SU-DHL-6 (cell line): ENCODE data around the gene SLC16A5.

Experiments
- H2AFZ ChIP-seq: fragments of 200-600 bp; sonication (generic); 2 replicates; pipeline ENCODE4 v1.6.1; 2014; ENCODE audit warnings: low read depth, mild to moderate bottlenecking, moderate library complexity, mixed read lengths, antibody characterized with exemption, low read length; ENCODE audit not compliant: severe bottlenecking
- H3F3A ChIP-seq: fragments of 200-600 bp; shearing (Covaris generic); 2 replicates; pipeline ENCODE4 v1.6.0; 2016; ENCODE audit warnings: antibody characterized with exemption, mild to moderate bottlenecking; ENCODE audit not compliant: insufficient read depth
- H3K27ac ChIP-seq: fragments of 200-600 bp; sonication (generic); 2 replicates; pipeline ENCODE4 v1.5.1; 2016; ENCODE audit warnings: low read depth, mild to moderate bottlenecking, low read length, moderate library complexity, mixed read lengths
- H3K27me3 ChIP-seq: fragments of 200-600 bp; sonication (generic), shearing (Covaris generic); 2 replicates; pipeline ENCODE4 v1.6.0; 2014; ENCODE audit warnings: mild to moderate bottlenecking, low read length
- H3K36me3 ChIP-seq: fragments of 200-600 bp; sonication (generic); 2 replicates; pipeline ENCODE4 v1.6.1; 2014; ENCODE audit warnings: mild to moderate bottlenecking, low read length, mixed read lengths
- H3K4me2 ChIP-seq: fragments of 300-600, 200-600 bp; shearing (Covaris generic), sonication (generic); 2 replicates; pipeline ENCODE4 v1.6.0; 2014; ENCODE audit warnings: low read length, low read depth, mild to moderate bottlenecking; ENCODE audit not compliant: poor library complexity, severe bottlenecking
- H3K4me3 ChIP-seq: fragments of 200-600 bp; sonication (generic); 2 replicates; pipeline ENCODE4 v1.5.1; 2014; ENCODE audit warnings: antibody characterized with exemption, low read length, mild to moderate bottlenecking, mixed read lengths; ENCODE audit not compliant: insufficient read depth, poor library complexity, severe bottlenecking
- H3K79me2 ChIP-seq: fragments of 200-600 bp; sonication (generic); 2 replicates; pipeline ENCODE4 v1.6.1; 2014; ENCODE audit warnings: mild to moderate bottlenecking, low read length, moderate library complexity; ENCODE audit not compliant: insufficient read depth
- H3K9ac ChIP-seq: fragments of 200-600 bp; sonication (generic); 2 replicates; pipeline ENCODE4 v1.7.0; 2014; ENCODE audit warnings: mild to moderate bottlenecking, low read length
- H3K9me2 ChIP-seq: fragments of 200-600 bp; sonication (generic); replicated peaks from 2 replicates; pipeline ENCODE4 v1.6.1; 2014; ENCODE audit warnings: low read length; ENCODE audit not compliant: insufficient read depth
- H3K9me3 ChIP-seq: fragments of 200-600 bp; sonication (generic); 2 replicates; pipeline ENCODE4 v1.6.1; 2014; ENCODE audit warnings: low read length, mixed read lengths; ENCODE audit not compliant: insufficient read depth
- H4K20me1 ChIP-seq: fragments of 200-600 bp; sonication (generic); 2 replicates; pipeline ENCODE4 v1.6.1; 2014; ENCODE audit warnings: low read depth, mild to moderate bottlenecking, antibody characterized with exemption, low read length, moderate library complexity, mixed read lengths
- EZH2phosphoT487 ChIP-seq: fragments of 200-600 bp; sonication (generic), shearing (Covaris generic); conservative IDR thresholded peaks from 2 replicates; pipeline ENCODE4 v1.6.1; 2018; ENCODE audit warnings: mild to moderate bottlenecking, antibody characterized with exemption, low read length, moderate library complexity, mixed read lengths
- TF ChIP-seq, protein P1 (sequence below): fragments of 200-600 bp; sonication (generic); IDR thresholded peaks from one replicate; pipeline ENCODE4 v1.5.1; 2017; ENCODE audit warnings: antibody characterized with exemption, mild to moderate bottlenecking, low read length, moderate library complexity; ENCODE audit not compliant: insufficient read depth, poor library complexity, severe bottlenecking

SLC16A5 gene

DNA sequence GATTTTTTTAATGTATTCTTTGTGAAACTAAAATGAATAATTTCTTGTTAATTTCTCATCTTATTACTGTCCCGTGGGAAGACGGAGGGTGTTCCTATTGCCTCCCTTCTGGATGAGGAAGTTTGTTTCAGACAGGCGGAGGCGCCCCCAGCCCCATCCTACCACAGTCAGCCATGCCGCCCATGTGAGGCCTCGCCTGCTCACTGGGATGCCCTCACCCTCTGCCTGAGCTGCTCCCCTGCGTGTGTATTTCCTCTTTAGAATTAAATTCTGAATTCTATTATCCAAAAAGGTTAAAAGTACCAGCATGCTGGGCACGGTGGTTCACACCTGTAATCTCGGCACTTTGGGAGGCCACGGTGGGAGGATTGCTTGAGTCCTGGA lies 26.7 kb upstream of the SLC16A5 start:
- Histone ChIP-seq H3K4me3 (no peak overlapping the region), H3K9me3 (no peaks in the 10 kb centered on the region), H3K9ac (no peak overlapping the region), H3K4me2 (no peak overlapping the region), H3K27ac (no peak overlapping the region), H3K27me3 (no peaks in the 10 kb centered on the region), H3K79me2 (no peaks in the 10 kb centered on the region), H3K9me2 (no peaks in the 10 kb centered on the region), H3K36me3 (0 out of 2 replicates have a peak, but pooled peaks cover 2% of the 10 kb centered on the region), H2AFZ (no peak overlapping the region), H3F3A (no peaks in the 10 kb centered on the region), H4K20me1 (no peaks in the 10 kb centered on the region)
- TF ChIP-seq, protein P1, sequence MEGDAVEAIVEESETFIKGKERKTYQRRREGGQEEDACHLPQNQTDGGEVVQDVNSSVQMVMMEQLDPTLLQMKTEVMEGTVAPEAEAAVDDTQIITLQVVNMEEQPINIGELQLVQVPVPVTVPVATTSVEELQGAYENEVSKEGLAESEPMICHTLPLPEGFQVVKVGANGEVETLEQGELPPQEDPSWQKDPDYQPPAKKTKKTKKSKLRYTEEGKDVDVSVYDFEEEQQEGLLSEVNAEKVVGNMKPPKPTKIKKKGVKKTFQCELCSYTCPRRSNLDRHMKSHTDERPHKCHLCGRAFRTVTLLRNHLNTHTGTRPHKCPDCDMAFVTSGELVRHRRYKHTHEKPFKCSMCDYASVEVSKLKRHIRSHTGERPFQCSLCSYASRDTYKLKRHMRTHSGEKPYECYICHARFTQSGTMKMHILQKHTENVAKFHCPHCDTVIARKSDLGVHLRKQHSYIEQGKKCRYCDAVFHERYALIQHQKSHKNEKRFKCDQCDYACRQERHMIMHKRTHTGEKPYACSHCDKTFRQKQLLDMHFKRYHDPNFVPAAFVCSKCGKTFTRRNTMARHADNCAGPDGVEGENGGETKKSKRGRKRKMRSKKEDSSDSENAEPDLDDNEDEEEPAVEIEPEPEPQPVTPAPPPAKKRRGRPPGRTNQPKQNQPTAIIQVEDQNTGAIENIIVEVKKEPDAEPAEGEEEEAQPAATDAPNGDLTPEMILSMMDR, result no peak
- TF ChIP-seq EZH2phosphoT487, result no peak

DNA sequence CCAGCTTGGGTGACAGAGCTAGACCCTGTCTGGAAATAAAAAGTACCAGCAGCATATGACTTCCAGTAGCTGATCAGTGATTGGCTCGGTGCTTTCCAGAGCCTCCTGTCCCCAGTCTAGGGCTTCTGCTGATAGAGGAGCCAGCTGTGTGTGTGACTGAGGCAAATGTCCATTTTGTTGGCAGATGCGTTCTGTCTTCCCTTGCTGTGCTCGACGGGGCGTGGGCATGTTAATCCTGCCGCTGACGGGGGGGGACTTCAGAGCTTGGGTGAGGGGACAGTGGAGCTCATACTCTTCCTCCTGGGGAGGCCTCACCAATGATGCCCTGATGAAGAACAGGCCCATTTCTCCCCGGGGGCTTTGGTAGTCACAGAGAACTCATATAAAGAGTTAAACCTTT lies 26.1 kb upstream of the SLC16A5 start:
- Histone ChIP-seq H3F3A (no peaks in the 10 kb centered on the region), H3K4me2 (no peak overlapping the region), H3K36me3 (0 out of 2 replicates have a peak, but pooled peaks cover 2% of the 10 kb centered on the region), H4K20me1 (no peaks in the 10 kb centered on the region), H3K9me3 (no peaks in the 10 kb centered on the region), H3K27ac (no peak overlapping the region), H3K79me2 (no peaks in the 10 kb centered on the region), H3K9me2 (no peaks in the 10 kb centered on the region), H2AFZ (no peak overlapping the region), H3K9ac (no peak overlapping the region), H3K27me3 (no peaks in the 10 kb centered on the region), H3K4me3 (no peak overlapping the region)
- no peak for TF ChIP-seq EZH2phosphoT487
- TF ChIP-seq, protein P1, result no peak

DNA sequence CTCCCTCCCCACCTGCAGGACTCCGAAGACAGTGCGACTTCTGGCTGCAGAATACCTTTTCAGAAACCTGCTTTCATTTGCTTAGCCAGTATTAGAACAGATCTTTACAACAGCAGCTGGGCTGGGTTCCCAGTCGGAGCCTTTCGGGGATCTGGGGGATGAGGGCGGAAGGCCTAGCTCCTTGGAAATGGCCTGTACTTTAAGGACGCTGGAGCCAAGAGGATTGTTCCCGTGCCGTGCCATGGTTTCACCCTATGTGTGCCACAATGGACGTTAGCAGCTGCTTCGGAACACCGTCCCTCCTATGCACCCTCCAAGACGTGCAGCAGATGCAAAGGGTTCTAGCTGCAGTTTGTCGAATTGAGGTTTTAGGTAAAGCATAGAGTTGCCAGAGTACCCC lies 24.6 kb upstream of the SLC16A5 start:
- no peaks in the 10 kb centered on the region for H3K79me2 ChIP-seq
- no peaks in the 10 kb centered on the region for H3K9me2 ChIP-seq
- H3K9ac ChIP-seq, result no peak overlapping the region
- TF ChIP-seq EZH2phosphoT487, result no peak
- TF ChIP-seq, protein P1, result no peak
- H3K36me3 ChIP-seq, result 0 out of 2 replicates have a peak, but pooled peaks cover 2% of the 10 kb centered on the region
- H3K27ac ChIP-seq, result no peak overlapping the region
- no peaks in the 10 kb centered on the region for H3F3A ChIP-seq
- H3K9me3 ChIP-seq, result no peaks in the 10 kb centered on the region
- H2AFZ ChIP-seq, result no peak overlapping the region
- no peak overlapping the region for H3K4me3 ChIP-seq
- H3K4me2 ChIP-seq, result no peak overlapping the region
- H3K27me3 ChIP-seq, result no peaks in the 10 kb centered on the region
- H4K20me1 ChIP-seq, result no peaks in the 10 kb centered on the region

DNA sequence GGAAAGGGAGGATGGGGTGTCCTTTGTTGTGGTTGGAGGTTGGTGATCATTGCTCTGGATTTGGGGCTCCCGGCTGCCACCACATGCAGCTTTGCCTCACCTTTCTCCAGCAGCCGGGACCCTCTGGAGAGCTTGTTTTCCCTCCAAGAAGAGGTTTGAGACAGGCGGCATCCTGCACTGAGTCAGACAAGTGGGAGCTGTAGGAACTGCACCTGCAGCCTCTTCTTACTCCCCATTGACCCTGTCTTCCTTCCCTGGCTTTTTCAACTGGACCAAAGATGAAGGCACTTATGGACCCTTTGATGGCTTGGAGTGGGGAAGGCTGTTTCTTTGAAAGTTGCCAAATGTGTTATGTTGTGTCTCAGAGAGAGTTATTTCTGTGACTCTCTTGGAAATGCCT lies 24.1 kb upstream of the SLC16A5 start:
- TF ChIP-seq, protein P1, result no peak
- TF ChIP-seq EZH2phosphoT487, result no peak
- 0 out of 2 replicates have a peak, but pooled peaks cover 2% of the 10 kb centered on the region for H3K36me3 ChIP-seq

More for the DNA sequence above, 24.1 kb upstream of the SLC16A5 start:
- Histone ChIP-seq H4K20me1 (no peaks in the 10 kb centered on the region), H3F3A (no peaks in the 10 kb centered on the region), H3K4me2 (no peak overlapping the region), H3K79me2 (no peaks in the 10 kb centered on the region), H3K9me2 (no peaks in the 10 kb centered on the region), H3K9ac (no peak overlapping the region), H3K9me3 (no peaks in the 10 kb centered on the region), H3K27me3 (no peaks in the 10 kb centered on the region), H3K27ac (no peak overlapping the region), H3K4me3 (no peak overlapping the region), H2AFZ (no peak overlapping the region)
